GM23248 (cell line): ENCODE results near the gene PMP22. TPM values are rescaled to one million over a fixed set of nuclear protein-coding genes. Genes with fewer than 3 reads are reported as not detected.
"Not testable (repeated sequence)": the region's sequence is repeated elsewhere in the genome, so short reads cannot be mapped to it uniquely, and the experiment has no call there.

Source experiments
- DNase-seq: peaks from one replicate; pipeline ENCODE4 v3.0.0-alpha.2; 2015
- H2AFZ ChIP-seq: fragments of 200-600 bp; sonication (generic); 2 replicates; pipeline ENCODE4 v1.6.1; 2016; ENCODE audit warnings: antibody characterized with exemption
- H3F3A ChIP-seq: fragments of 200-600 bp; sonication (generic); 2 replicates; pipeline ENCODE4 v1.6.1; 2016; ENCODE audit warnings: mild to moderate bottlenecking, antibody characterized with exemption, mixed run types; ENCODE audit not compliant: insufficient read depth
- H3K27ac ChIP-seq: fragments of 200-600 bp; sonication (generic); 2 replicates; pipeline ENCODE4 v1.5.1; 2016; ENCODE audit warnings: mild to moderate bottlenecking
- H3K27me3 ChIP-seq: fragments of 200-600 bp; sonication (generic); replicated peaks from 2 replicates; pipeline ENCODE4 v1.6.1; 2016; ENCODE audit warnings: mild to moderate bottlenecking; ENCODE audit not compliant: insufficient read depth
- H3K36me3 ChIP-seq: fragments of 200-600 bp; sonication (generic); 2 replicates; pipeline ENCODE4 v1.6.1; 2016; ENCODE audit warnings: low read depth, mild to moderate bottlenecking
- H3K4me1 ChIP-seq: fragments of 200-600 bp; sonication (generic); 2 replicates; pipeline ENCODE4 v1.6.1; 2016; ENCODE audit warnings: mild to moderate bottlenecking; ENCODE audit not compliant: insufficient read depth
- H3K4me2 ChIP-seq: fragments of 200-600 bp; sonication (generic); one replicate; pipeline ENCODE4 v1.6.1; 2016; ENCODE audit warnings: mild to moderate bottlenecking; ENCODE audit not compliant: unreplicated experiment
- H3K4me3 ChIP-seq: fragments of 200-600 bp; sonication (generic); 2 replicates; pipeline ENCODE4 v1.5.1; 2016; ENCODE audit warnings: mild to moderate bottlenecking
- H3K79me2 ChIP-seq: fragments of 200-600 bp; sonication (generic); 2 replicates; pipeline ENCODE4 v1.6.1; 2016; ENCODE audit warnings: mild to moderate bottlenecking; ENCODE audit not compliant: insufficient read depth
- H3K9ac ChIP-seq: fragments of 200-600 bp; sonication (generic); 2 replicates; pipeline ENCODE4 v1.6.1; 2016; ENCODE audit warnings: mild to moderate bottlenecking
- H3K9me2 ChIP-seq: fragments of 200-600 bp; sonication (generic); 2 replicates; pipeline ENCODE4 v1.6.1; 2016; ENCODE audit warnings: mixed run types, mild to moderate bottlenecking, moderate library complexity; ENCODE audit not compliant: insufficient read depth
- H3K9me3 ChIP-seq: fragments of 200-600 bp; sonication (generic); one replicate; pipeline ENCODE4 v1.6.1; 2017; ENCODE audit warnings: low read depth
- H4K20me1 ChIP-seq: fragments of 200-600 bp; sonication (generic); 2 replicates; pipeline ENCODE4 v1.6.0; 2016; ENCODE audit not compliant: insufficient read depth
- EZH2 ChIP-seq: fragments of 200-600 bp; sonication (generic); IDR thresholded peaks from 2 replicates; pipeline ENCODE4 v1.6.1; 2018; ENCODE audit warnings: antibody characterized with exemption, mild to moderate bottlenecking; ENCODE audit not compliant: insufficient read depth, poor library complexity, severe bottlenecking
- EZH2phosphoT487 ChIP-seq: fragments of 200-600 bp; sonication (generic); IDR thresholded peaks from 2 replicates; pipeline ENCODE4 v1.6.1; 2018; ENCODE audit warnings: antibody characterized with exemption, moderate library complexity, mild to moderate bottlenecking, low read depth; ENCODE audit not compliant: insufficient read depth
- WGBS, 2 experiments: methylation state at CpG; one replicate each; pipeline ENCODE4 v1.1.6; 2015 to 2017; ENCODE audit warnings: low lambda C conversion rate in 2 of 2, low coverage in 1 of 2; ENCODE audit errors: missing lambda C conversion rate in 2 of 2; 5-methylcytosine and 5-hydroxymethylcytosine counted together
- in situ Hi-C: fragments of 300-500 bp; cut with MboI; formaldehyde crosslinking; loops from 2 replicates; pipeline ENCODE4 v1.15.0; 2020
- polyA plus RNA-seq: library from polyadenylated mRNA; unstranded; fragments of >200 nt; fragmentation: Nextera tagmentation; extraction: Ambion mirVana; gene quantifications from 2 replicates; pipeline ENCODE4 v1.2.1, GENCODE V29; 2016
- total RNA-seq: library from RNA; depleted of rRNA; stranded (reverse); fragments of >200 nt; shearing (Covaris generic); gene quantifications from 2 replicates; pipeline ENCODE4 v1.2.3, GENCODE V29; 2014

PMP22 gene
- total and polyA plus RNA-seq, 2 experiments from 2014 or later: 67.2 to 124 TPM

DNA sequence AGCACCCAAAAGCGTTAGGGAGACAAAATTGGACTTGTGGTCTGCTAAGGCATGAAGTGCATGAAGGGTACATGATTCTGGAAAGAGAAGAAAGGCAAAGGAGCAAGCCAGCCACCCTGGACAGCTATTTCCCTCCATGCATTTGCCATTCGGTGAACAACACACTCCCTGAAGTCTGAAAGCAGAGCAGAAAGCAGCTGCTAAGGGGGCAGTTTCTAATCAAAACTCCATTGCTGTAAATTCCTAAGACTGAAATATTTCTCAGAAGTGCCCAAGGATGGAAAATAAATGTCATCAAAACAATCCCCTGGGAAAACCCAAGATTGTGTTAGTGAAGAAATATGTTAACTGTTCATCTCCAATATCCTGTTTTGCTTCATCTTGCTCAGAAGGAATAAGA is 44.3 kb downstream of the PMP22 start:
- in situ Hi-C loops: no loop called here
- TF ChIP-seq EZH2: no peak
- TF ChIP-seq EZH2phosphoT487: no peak
- no peaks in the 10 kb centered on the region for H3K27me3 ChIP-seq

DNA sequence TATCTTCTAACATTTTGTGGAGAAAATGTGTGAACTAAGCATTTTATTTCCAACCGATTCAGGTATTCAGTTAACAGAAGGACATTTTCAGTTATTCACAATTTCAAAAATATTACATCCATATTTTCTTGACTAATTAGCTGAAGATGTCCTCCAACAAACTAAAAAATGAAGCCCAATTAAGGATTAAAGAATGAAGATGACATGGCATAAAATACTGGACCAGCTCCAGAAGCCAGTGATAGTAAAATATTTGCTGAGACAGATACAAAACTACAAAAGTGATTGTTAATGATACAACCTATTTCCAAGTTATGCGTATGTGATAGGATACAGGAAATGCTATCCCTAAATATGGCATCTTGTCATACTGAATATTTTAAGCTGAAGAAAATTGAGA is 48.6 kb downstream of the PMP22 start:
- Histone ChIP-seq H3K27ac (no peak overlapping the region), H3K4me2 (no peak overlapping the region), H3K4me1 (no peaks in the 10 kb centered on the region), H3K27me3 (no peaks in the 10 kb centered on the region), H3K36me3 (no peaks in the 10 kb centered on the region), H3K4me3 (no peak overlapping the region), H3K79me2 (no peaks in the 10 kb centered on the region), H4K20me1 (no peaks in the 10 kb centered on the region), H2AFZ (no peak overlapping the region), H3K9me3 (no peaks in the 10 kb centered on the region), H3K9me2 (no peaks in the 10 kb centered on the region), H3K9ac (no peak overlapping the region), H3F3A (peaks cover 6% of the 10 kb centered on the region)
- TF ChIP-seq EZH2 (no peak), EZH2phosphoT487 (no peak)
- no peak for DNase-seq
- WGBS, 2 experiments: 78 to 81% methylated on average over 2 of the region's 2 CpGs
- in situ Hi-C loops: no loop called here

More for the DNA sequence above, 44.3 kb downstream of the PMP22 start:
- H3K9me2 ChIP-seq: no peaks in the 10 kb centered on the region
- no peaks in the 10 kb centered on the region for H3K4me1 ChIP-seq
- no peaks in the 10 kb centered on the region for H3K79me2 ChIP-seq
- peaks cover 6% of the 10 kb centered on the region for H3F3A ChIP-seq
- no peak overlapping the region for H3K27ac ChIP-seq
- no peak overlapping the region for H3K4me3 ChIP-seq
- no peaks in the 10 kb centered on the region for H3K36me3 ChIP-seq
- H3K9ac ChIP-seq: no peak overlapping the region
- 12 to 13% methylated on average over 2 of the region's 2 CpGs for WGBS, 2 experiments
- no peak overlapping the region for H3K4me2 ChIP-seq
- DNase-seq: peak; percentile 41
- no peaks in the 10 kb centered on the region for H3K9me3 ChIP-seq
- no peak overlapping the region for H2AFZ ChIP-seq
- no peaks in the 10 kb centered on the region for H4K20me1 ChIP-seq

DNA sequence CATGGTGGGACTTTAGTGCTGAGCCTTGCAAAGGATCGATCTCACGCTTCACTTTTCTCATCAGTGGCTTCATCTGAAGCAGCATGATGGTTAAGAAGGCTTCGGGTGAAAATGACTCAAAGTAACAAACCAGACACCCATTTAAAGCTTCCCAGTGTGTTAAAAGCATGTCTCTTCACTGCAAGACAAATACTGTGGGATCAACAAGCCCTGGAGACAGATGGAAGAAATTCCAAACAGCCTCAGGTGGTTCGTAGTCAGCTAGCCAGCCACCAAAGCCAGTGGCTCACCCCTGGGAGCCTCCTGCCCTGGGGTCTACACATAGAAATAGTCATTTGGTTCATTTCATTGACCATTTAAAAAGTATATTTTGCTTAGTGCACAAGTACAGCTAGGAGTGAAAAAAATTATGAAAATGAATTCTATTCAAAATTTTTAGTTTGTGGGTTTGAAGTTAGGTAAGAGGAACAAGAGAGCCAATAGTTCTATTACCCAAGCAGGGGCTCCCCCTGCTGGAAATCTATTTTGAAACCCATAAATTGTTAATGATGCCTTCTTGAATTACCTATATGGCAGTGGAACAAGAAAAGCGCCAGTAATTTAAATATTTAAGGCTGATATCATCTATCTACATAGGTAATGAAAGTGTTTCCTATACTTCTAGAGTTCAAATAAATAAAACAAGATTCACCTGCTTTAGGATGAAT is 51.6 kb downstream of the PMP22 start:
- no peaks in the 10 kb centered on the region for H3K4me1 ChIP-seq
- H3K27me3 ChIP-seq: no peaks in the 10 kb centered on the region
- no peaks in the 10 kb centered on the region for H3K9me3 ChIP-seq
- H4K20me1 ChIP-seq: no peaks in the 10 kb centered on the region
- H3K4me2 ChIP-seq: no peak overlapping the region
- H2AFZ ChIP-seq: no peak overlapping the region
- H3K79me2 ChIP-seq: no peaks in the 10 kb centered on the region
- WGBS, 2 experiments: 58 to 66% methylated on average over 5 of the region's 5 CpGs
- in situ Hi-C loops: no loop called here
- H3K36me3 ChIP-seq: no peaks in the 10 kb centered on the region
- no peak overlapping the region for H3K9ac ChIP-seq
- H3K4me3 ChIP-seq: no peak overlapping the region
- TF ChIP-seq EZH2phosphoT487: no peak
- no peak for TF ChIP-seq EZH2
- no peaks in the 10 kb centered on the region for H3K9me2 ChIP-seq
- H3K27ac ChIP-seq: no peak overlapping the region
- DNase-seq: peak; percentile 50
- no peaks in the 10 kb centered on the region for H3F3A ChIP-seq

GRCh38 chr17:15210247-15210646 is 54.9 kb downstream of the PMP22 start:
- Histone ChIP-seq H2AFZ (no peak overlapping the region), H4K20me1 (no peaks in the 10 kb centered on the region), H3K4me2 (no peak overlapping the region), H3K4me1 (no peaks in the 10 kb centered on the region), H3K9ac (no peak overlapping the region), H3K9me3 (no peaks in the 10 kb centered on the region), H3K27ac (no peak overlapping the region), H3K79me2 (no peaks in the 10 kb centered on the region), H3K9me2 (no peaks in the 10 kb centered on the region), H3K27me3 (no peaks in the 10 kb centered on the region), H3K4me3 (no peak overlapping the region), H3F3A (no peaks in the 10 kb centered on the region), H3K36me3 (no peaks in the 10 kb centered on the region)
- whole genome bisulfite sequencing, 2 experiments: 89 to 90% methylated on average over 1 of the region's 1 CpG
- no peak for TF ChIP-seq EZH2phosphoT487
- TF ChIP-seq EZH2: no peak
- DNase-seq: no peak
- in situ Hi-C loops: no loop called here

- H3K9me3 ChIP-seq, H3K27me3 ChIP-seq, H3F3A ChIP-seq, in situ Hi-C loops, DNase-seq, H3K4me3 ChIP-seq, H3K27ac ChIP-seq, H4K20me1 ChIP-seq, H3K4me1 ChIP-seq, H3K36me3 ChIP-seq, H3K9me2 ChIP-seq, H3K79me2 ChIP-seq, H3K9ac ChIP-seq, H2AFZ ChIP-seq, H3K4me2 ChIP-seq: not testable (repeated sequence)
- WGBS, 2 experiments: 77 to 83% methylated on average over 2 of the region's 2 CpGs
Observed at GRCh38 chr17:15203062-15203461, 62.1 kb downstream of the PMP22 start.

DNA sequence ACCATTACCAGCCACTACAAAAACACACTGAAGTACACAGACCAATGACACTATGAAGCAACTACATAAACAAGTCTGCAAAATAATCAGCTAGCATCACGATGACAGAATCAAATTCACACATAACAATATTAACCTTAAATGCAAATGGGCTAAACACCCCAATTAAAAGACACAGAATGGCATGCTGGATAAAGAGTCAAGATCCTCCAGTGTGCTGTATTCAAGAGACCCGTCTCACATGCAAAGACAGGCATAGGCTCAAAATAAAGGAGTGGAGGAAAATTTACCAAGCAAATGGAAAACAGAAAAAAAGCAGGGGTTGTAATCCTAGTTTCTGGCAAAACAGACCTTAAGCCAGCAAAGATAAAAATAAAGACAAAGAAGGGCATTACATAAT is 64.6 kb downstream of the PMP22 start:
- H3K9me3 ChIP-seq: not testable (repeated sequence)

More for the DNA sequence above, 64.6 kb downstream of the PMP22 start:
- H3K9ac ChIP-seq, H3K9me2 ChIP-seq, H3K27ac ChIP-seq, H3K4me2 ChIP-seq, H3K4me1 ChIP-seq, H3F3A ChIP-seq, H2AFZ ChIP-seq, in situ Hi-C loops, H4K20me1 ChIP-seq, H3K79me2 ChIP-seq, DNase-seq, H3K27me3 ChIP-seq, H3K4me3 ChIP-seq, H3K36me3 ChIP-seq: not testable (repeated sequence)
- 64 to 66% methylated on average over 2 of the region's 2 CpGs for WGBS, 2 experiments
